Cortex of kidney (tissue), 1 donor: ENCODE data around the gene DYRK3.

Experiments used
- DNase-seq: peaks from one replicate; lab custom pipeline; 2025; lab: John Stamatoyannopoulos, UW

Gene DYRK3

GRCh38 chr1:206684003-206684402, 48.7 kb downstream of the DYRK3 start:
- no peak for DNase-seq

- no peak for DNase-seq
Measured at GRCh38 chr1:206684478-206685333, 49.4 kb downstream of the DYRK3 start, which contains the start of gene MAPKAPK2. Gene MAPKAPK2, plus strand, starts transcription at chr1:206684905. Its CDS starts 325 bp downstream, at chr1:206685230.

GRCh38 chr1:206685334-206685768, 50.0 kb downstream of the DYRK3 start:
- DNase-seq = no peak

- no peak for DNase-seq
Measured at GRCh38 chr1:206685769-206686477, 50.6 kb downstream of the DYRK3 start.

GRCh38 chr1:206686478-206687249, 51.3 kb downstream of the DYRK3 start:
- no peak for DNase-seq

- no peak for DNase-seq
Measured at GRCh38 chr1:206687251-206687914, 52.0 kb downstream of the DYRK3 start.

- DNase-seq = no peak
Measured at GRCh38 chr1:206687915-206688442, 52.6 kb downstream of the DYRK3 start.

- DNase-seq = no peak
Measured at GRCh38 chr1:206690516-206690915, 55.2 kb downstream of the DYRK3 start.

GRCh38 chr1:206691604-206692003, 56.3 kb downstream of the DYRK3 start:
- no peak for DNase-seq

GRCh38 chr1:206693029-206693428, 57.7 kb downstream of the DYRK3 start:
- no peak for DNase-seq

GRCh38 chr1:206693592-206693991, 58.3 kb downstream of the DYRK3 start:
- no peak for DNase-seq

GRCh38 chr1:206694171-206695124, 59.1 kb downstream of the DYRK3 start:
- DNase-seq = no peak

GRCh38 chr1:206695733-206696132, 60.4 kb downstream of the DYRK3 start:
- no peak for DNase-seq

GRCh38 chr1:206696812-206697585, 61.7 kb downstream of the DYRK3 start:
- DNase-seq = no peak

- no peak for DNase-seq
Measured at GRCh38 chr1:206698011-206698410, 62.7 kb downstream of the DYRK3 start.
